Measurements from ENCODE around the gene FST. TPM values are rescaled to one million over a fixed set of nuclear protein-coding genes. Genes with fewer than 3 reads are reported as not detected.

Gene FST, protein sequence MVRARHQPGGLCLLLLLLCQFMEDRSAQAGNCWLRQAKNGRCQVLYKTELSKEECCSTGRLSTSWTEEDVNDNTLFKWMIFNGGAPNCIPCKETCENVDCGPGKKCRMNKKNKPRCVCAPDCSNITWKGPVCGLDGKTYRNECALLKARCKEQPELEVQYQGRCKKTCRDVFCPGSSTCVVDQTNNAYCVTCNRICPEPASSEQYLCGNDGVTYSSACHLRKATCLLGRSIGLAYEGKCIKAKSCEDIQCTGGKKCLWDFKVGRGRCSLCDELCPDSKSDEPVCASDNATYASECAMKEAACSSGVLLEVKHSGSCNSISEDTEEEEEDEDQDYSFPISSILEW
- total RNA-seq, result 15.0 and 45.0 TPM in 2 replicates

DNA sequence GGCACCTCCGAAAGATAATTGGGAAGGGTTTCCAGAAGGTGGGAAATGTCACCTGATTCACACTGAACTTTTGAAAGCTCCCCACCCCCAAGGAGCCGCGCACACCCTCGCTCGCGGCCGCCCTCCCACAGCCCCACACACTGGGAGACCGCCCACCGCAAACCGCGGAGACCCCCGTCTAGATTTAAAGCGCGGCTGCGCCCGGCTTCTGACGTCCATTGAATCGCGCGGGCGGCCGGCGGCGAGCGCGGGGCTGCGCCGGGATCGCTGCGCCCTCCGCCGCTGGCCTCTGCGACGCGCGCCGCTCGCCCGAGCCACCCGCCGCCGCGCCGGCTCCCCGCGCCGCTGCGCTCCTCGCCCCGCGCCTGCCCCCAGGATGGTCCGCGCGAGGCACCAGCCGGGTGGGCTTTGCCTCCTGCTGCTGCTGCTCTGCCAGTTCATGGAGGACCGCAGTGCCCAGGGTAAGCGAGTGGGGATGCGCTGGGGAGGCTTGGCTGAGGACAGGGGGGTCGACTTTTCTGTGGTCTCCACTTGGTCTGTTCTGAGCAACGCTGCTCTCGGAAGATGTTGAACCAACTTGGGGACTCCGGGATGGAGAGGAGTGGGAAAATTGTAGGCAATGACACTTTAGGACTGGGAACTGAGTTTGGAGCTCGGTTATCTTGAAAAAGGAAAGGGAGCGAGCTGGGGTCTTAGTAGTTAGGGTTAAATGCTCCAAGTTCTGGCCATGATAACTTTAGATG is at the start of gene FST:
FST (plus strand) TSS at position 214 of the 743 bp plus-strand sequence; CDS start at position 377, 163 bp downstream.
- peak; percentile 56 for DNase-seq

DNA sequence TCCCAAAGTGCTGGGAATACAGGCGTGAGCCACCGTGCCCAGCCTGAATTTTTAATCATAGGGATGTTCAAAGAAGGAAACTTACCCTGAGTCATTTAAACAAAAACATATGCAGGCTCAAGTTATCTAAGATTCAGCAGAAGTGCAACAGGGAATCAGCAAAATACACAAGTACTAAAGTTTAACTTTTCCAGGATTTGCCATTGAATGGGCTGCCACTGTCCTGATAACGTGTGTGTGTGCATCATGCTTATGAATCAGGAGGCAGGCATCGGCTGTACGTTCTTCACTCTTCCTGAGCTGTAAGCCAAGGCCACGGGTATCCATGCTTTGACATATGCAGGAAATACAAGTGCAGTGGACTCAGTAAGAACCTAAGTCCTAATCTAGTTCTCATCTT is 48.8 kb upstream of the FST start:
- peak; percentile 30 for DNase-seq

DNA sequence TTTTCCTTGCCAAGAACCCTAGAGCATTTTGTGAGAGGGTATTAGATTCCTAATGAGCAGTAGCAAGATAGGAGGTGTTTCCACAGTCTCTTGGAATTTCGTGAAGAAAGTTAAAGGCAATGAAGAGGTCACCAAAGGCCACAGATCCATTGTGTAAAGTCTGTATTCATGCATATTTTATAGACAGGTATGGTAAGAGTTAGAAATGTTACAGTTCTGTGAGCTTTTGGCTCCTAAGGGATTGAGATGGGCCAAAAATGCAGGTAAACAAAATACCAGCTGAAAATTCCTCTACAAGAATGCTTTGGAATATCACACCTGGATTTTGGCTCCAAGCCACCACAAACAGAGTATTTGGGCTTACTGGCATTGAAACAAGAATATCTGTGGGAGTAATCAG is 47.4 kb upstream of the FST start:
- DNase-seq, result no peak

DNA sequence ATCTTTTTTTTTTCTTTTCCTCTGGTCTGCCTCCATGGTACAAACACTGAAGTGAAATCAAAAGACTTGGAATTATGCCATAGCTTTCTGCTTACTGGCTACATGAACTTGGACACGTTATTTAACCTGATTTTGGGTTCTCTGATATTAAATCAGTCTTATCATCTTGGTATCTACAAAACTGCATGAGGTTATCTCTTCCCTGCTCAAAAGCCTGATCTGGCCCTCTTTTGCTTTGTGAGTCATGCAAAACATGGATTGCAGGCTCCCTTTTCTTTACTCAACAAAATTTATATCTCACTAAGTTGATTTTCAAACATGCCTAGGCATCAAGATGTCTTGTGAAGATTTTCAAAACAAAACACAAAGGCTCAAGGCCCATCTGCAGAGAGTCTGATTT is 45.9 kb upstream of the FST start:
- DNase-seq, result no peak

DNA sequence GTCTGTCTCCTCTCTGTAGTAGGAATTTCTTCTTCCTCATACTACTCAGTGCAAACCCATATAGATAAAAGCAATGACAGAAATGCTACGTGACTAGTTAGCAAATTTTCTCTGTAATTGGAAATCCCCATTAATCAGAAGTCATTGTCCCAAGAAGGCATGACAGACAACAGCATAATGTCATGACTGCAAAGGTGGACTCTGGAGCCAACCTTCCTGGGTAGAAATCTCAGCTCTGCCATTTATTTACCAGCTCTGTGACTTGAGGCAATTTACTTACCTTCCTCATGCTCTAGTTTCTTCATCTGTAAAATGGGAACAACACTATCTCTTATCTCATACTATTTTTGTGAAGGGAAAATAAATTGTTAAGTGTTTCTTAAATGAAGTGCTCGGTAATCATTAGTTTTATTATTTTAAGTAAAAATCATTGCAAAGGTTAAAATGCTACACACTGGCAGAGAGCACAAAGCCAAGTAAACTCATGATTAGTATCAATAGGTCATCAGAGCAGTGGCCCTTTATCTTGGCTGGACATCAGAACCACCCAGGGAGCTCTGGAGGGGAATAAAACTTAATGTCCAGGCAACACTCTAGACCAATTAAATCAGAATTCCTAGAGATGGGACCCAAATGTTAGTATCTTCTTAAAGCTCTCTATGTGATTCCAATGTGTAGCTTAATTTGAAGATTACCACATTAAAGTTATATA is 43.8 kb upstream of the FST start:
- DNase-seq, result no peak

DNA sequence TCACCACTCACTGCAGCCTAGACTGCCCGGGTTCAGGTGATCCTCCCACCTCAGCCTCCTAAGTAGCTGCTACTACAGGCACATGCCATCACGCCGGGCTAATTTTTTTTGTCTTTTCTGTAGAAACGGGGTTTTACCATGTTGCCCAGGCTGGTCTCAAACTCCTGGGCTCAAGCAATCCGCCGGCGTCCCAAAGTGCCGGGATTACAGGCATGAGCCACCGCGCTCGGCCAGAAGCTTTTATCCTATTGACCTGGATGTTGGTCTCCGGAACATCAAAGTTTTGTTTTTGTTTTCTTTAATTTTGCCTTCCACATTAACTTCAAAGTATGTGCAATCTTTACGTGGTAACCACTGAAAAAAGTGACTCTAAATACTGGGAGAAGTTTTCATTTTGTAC is 42.4 kb upstream of the FST start:
- no peak for DNase-seq

DNA sequence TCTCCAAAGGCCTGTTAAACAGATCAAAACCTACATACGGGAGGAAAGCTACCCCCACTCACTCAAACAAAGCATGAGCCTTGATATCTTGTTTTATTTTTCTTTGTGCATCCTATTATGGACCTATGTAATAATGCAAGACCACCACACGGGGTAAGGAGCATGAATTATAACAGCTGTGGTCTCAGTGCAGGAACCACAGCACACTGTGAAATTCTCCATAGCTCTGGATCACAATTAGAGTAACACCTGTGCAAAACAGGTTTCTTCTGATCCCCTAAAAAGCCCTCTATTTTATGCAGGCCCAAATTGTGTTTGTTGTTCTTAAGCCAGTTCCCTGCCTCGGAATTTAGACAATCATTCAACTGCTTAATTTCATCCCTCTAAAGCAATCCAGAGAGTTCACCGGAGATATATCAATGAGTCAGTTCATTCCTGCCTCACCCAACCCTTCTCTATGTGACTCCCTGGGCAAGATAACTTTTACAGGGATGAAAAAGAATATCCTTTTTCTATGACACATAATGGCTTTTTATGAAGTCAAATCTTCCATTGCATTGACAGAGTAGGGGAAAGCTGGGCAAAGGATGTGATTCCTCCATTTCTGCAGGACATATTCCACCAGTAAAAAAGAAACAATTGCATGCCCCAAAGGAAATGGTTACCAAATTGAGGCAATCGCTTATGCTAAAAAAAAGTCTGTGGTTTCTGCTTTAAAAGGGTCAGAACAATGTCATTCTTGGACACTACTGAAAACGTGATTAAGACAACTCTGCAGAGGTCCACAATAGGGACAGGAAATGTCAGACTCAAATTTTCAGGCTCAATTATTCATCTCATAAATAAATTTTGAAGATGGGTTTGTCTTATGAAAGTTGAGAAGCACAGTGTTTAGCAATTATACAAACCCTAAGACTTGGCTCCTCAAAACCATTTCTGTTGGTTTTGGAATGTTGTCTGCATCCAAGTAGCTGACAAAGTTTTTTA is 41.6 kb upstream of the FST start:
- no peak for DNase-seq

DNA sequence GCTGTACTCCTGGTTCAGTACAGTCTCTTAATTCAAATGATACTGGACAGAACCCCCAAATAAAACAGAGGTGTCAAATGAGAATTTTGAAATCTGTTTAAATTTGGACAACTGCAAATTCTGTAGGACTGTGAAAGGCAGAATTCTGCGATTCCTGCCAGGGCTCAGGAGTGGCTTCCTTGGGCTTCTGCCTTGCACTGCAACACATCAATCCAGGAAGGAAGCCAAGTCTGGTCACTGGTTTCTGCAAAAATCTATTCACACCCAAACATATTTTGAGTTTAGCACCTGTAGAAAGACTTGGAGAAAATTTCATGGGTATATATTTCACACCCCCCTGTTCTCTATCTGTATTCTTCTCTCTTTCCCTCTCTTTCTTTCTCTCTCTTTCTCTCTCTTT is 37.5 kb upstream of the FST start:
- DNase-seq, result no peak

DNA sequence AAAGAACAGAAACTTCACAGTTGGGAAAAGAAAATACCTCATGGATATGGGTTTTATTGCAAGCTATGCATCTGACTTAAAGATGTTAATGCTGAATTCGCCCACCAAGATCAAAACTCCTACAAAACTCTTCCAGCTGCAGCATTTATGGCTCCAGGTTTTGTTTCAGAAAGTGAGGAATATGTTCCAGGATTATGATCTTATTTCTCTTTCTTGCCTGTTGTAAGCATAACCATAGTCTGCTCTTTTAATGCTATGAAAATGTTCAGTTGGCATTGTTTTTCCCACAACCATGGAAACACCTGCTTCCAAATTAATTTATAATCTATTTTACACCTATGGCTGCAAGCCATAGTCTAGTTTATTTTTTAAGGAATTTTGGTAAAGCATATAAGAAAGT is 34.9 kb upstream of the FST start:
- no peak for DNase-seq

DNA sequence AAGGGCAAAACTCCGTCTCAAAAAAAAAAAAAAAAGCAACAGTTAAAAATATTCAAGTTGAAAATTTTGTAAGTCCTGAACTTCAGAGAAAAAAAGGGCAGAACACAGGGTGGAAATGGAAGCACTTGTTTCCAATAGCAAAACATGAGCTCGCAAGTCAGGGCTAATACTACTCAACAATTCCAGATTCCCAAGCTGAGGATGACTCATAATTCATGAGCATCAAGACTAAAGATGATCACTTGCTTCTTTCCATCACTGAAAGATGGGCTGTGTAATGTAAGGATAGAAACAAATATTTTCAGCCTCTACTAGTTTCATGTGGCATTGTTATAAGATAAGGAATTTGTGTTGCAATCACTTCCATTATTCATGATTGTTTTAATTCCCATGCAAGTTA is 33.5 kb upstream of the FST start:
- DNase-seq, result no peak

DNA sequence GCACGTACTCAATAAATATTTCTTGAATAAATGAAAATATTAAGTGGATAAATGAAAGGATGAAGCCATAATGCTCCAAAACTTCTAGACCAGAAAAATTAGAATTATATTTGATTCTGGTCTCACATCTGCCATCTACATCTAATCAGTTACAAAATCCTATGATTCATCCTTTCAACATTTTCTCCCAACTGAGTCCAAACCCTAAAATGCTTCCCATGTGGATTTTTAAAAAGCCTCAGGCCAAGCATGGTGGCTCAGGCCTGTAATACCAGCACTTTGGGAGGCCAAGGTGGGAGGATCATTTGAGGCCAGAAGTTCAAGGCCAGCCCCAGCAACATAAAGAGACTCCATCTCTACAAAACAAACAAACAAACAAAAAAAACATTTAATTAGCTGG is 31.6 kb upstream of the FST start:
- DNase-seq, result no peak

DNA sequence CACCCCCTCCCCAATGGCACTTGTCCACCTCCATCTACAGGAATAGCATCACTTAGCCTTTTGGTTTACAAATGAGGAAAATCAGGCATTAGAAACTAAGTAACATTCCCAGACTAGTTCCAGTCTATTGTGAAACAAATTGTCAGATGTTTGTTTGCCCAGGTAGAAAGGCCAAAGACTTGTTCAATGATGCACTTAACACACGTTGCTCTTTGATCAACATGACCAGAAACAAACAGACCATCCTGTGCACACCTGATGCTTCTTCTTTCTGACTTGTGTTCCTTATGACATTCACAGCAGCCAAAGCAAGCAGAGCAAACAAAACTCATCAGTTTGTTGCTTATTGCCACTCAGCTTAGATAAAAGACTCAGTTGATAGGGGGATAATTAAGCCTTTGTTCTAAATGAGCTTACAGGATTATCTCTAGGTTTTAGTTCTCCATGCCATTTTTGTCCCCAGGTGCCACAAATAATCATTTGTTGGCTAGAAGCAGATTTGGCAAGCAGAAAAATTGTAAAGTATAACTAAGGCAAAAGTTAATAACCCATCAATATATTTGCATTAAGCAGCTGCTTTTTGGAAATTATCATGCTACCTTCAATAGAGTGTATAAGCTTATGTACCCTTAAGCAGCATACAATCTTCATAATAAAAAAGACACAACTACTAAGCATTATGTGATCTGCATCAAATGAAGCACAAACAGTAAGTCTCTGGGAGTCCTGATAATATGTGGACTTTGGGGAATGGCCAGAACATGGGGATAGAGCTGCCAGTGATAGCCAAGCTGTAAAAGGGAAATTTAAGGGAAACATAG is 26.3 kb upstream of the FST start:
- DNase-seq, result no peak

DNA sequence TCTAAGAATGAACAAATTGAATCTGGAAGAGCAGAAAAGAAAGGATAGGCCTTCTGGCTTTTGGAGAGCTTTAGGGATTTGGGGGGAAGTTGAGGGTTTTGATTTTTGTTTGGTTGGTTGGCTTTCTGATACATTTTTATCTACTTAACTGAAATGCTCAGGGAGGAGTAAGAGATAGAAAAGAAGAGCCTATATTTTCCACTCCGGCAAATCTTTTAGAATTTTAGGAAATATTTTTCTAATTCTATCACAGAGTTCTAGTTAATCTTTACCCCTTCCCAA is 25.8 kb upstream of the FST start:
- DNase-seq, result no peak

DNA sequence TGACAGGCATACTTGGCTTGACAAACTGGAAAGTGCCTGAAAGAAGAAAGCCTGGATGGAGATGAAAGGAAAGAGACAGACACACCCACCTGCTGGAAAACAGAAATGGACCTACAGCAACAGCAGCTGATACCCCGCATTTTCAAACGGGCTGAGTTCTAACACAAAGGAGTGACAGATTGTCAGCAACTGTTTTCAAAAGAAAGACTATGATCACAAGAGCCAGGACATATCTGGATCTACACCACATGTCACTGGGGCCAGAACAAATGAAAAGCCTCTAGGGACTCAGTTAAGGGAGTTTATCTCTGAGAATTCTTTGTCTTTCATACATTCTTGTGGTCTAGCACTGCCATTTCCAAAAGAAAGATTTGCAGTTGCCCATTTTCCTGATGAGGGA is 24.1 kb upstream of the FST start:
- DNase-seq, result no peak

DNA sequence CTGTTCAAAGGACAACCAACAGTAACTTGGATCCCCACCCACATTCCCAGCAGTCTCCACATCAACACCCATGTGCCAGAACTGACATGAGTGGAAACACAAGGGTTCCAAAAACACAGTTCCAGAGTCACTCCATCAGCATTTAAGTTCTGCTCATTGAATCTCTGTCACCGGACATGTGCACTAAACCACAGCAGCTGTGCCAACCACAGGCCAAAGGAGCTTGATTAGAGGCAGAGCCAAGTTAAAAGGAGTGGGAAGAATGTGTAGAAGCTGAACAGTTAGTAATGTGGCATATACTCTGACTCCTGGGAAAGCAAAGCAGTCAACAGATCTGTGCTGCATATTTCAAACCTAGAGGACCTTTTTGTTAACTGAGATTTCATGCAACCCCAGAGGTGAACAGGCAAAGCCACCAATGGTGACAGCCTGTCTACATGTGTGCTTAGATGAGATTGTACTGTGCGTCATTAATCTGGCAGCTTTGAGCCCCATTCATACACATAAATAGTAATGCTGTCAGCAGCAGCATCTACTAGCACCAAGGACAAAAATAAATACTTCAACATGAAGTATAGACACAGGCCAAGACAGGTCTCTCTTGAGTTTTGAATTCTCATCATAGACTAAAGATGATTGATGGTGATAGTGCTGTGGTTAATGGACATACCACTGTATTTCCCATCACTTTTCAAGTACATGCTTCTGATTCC is 16.4 kb upstream of the FST start:
- DNase-seq, result no peak

DNA sequence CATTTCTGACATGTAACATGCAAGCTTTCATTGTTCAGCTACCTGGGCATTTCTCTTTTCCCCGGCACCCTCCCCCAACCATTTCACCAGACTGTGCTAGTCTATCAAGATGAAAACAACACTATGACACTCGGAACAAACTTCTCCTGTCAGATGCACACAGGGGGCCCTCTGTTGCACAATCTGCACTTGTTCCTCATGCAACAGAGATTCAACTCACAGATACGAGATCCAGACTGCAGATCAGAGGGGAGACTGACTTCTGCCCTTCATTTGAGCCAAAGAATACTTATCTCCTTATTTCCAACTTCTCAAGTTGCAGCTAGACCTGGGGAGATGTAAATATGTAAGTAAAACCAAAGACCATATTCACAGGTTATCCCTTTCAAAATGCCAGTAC is 15.7 kb upstream of the FST start:
- no peak for DNase-seq

DNA sequence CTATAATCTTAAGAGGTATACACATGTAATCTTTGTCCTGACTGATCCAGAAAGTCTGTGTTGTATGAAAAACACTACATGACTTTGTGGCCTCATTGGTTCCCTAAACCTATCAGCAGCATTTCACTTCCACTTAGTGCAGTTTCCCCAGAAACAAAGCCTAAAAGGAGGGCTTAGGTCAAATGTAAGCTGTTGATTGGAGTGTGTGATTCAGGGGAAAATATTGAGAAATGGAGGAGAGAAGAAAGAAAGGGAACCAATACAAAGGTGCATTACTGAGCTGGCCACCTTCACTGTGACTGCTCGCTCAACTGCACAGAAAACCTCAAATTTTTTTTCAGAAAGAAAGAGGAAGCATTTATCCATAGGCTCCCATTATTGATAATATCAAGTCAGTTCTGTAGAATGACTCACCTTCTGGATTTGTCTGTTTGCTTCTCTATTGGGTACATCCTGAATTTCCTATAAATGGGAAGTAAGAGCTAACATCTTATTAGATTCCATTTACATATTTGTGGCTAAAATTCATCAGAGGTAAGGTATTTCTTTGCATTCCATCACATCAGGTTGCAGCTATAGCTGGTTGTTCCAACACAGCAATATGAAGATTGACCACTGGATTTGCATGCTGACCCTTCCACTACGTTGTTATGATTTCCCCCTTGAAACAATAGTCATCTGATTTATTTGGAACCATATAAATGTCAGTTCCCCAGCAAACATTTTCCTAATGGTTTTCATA is 10.3 kb upstream of the FST start:
- DNase-seq, result no peak

DNA sequence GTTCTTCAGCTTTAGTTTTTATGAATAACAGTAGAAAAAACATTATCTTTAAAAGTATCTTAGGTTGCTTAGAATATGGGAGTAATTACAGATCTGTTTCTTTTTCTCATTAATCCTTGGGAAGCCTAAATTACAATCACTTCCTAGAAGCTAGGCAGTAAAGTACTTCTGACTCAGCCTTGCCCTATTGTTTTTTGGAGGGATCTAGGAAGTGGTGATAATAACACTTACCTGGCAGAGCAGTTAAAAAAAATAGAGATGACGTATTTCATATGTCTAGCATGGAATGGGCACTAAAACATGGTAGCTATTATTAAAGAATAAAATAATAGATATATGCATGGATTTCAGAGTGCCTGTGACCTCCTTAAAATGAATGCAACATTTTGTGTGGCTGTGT is 8.2 kb upstream of the FST start:
- peak; percentile 67 for DNase-seq

DNA sequence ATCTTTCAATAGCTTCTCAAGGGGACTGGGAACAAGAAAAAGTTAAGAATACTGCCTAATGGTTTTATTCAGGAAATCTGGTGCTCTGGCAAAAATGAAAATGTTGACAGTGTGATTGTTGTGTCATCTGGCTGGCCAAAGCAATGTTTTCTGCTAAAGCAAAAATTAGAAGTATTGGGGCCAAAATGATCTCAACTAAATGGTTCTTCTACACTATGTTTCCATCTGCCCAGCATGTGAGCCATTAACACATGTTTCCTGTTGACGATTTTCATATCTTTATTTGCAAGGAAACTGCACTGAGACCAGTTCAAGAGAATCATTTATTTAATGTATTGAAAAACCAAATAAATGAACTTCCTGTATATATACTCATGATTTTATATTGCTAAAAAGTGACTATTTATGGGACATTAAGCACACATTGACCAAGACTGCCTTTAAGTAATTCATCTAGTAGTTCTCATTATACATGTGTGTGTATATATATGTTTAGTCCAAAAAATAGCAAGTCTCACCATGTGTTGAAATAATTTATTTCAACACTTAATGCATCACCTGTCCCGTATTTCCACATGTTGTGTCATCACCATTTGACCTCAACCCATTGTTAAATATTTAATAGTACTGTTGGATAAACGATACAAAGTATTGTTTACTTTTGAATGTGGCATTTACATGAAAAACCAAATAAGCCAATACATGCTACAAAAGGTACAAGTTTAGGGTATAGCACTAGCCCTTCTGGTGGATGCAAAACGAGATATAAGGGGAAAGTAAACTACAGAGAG is 7.5 kb upstream of the FST start:
- peak; percentile 52 for DNase-seq

DNA sequence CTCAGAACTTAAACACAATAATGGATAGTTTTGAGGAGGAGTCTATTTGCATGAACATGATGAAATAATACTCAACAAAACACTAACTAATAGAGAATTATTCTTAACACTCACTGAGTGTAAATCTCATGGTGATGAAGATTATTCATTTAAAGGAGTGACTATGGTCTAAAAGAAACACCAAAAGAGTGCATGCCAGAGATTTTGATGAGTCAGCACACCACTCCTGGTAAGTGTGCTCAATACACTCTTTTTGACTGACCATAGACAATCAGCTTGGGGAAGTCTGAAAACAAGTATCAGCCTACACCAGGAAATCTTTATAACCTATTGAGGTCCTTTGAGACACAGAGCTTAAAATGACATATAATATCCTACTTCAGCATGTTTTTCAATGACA is 6.8 kb upstream of the FST start:
- DNase-seq, result no peak

All from dermis blood vessel endothelial cell (primary cell).